SK-N-DZ (cell line): ENCODE results near the gene ARHGAP28.

Experiments used
- DNase-seq: peaks from one replicate; pipeline ENCODE4 v3.0.0-alpha.2; 2015; ENCODE audit warnings: low spot score
- small RNA-seq, 2 experiments: library from RNA; depleted of rRNA; stranded (forward); fragments of <200 nt; gene quantifications; one replicate each; pipeline ENCODE3, GENCODE V24; 2014

The ARHGAP28 gene

DNA sequence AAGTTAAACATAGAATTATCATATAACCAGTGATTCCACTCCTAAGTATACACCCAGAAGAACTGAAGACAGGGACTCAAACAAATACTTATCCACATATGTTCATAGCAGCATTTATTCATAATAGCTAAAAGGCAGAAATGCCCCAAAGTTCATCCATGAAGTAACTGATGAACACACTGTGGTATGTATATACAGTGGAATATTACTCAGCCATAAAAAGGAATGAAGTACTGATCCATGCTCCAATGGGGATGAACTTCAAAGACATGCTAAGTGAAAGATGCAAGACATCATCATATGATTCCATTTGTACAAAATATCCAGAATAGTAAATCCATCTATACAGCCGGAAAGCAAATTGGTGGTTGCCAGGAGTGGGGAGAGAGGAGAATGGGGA lies 230.6 kb downstream of the ARHGAP28 start:
- no peak for DNase-seq

GRCh38 chr18:6960656-6961055 lies 231.1 kb downstream of the ARHGAP28 start:
- no peak for DNase-seq

DNA sequence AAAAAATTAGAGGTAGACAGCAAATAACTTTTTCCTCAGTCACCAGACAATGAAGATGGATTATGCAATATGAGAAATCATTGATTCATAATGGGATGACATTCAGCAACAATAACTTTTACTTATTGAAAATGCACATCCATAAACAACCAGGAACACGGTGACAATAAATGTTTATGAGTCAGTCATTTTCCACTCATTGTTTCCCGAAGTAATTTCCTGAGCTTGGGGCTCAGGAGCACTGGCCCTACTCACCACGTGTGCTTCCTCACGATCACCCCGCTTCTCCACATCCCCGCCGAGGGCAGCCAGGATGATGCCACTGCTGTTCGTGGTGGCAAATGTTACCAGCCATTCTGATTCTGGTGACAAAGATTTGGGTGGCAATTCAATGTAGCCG lies 231.8 kb downstream of the ARHGAP28 start:
- DNase-seq = no peak

GRCh38 chr18:6962571-6963451 lies 233.3 kb downstream of the ARHGAP28 start:
- no peak for DNase-seq

- no peak for DNase-seq
Observed at GRCh38 chr18:6963452-6964097, 234.1 kb downstream of the ARHGAP28 start.

Small RNA genes lying within 50 kb of the gene (small RNA-seq; reads per million reads assigned to genes)
- 0 to 0.04 reads per million in 2 experiments for gene RNU6-916P
